ENCODE results near the gene JUNB.

Gene JUNB

GRCh38 chr19:12785431-12786031, 5.8 kb upstream of the JUNB start (continued):
- no peak for TF ChIP-seq ZNF645 (tag by site-specific recombination; IDR thresholded peaks at IDR 0.05)
- no peak for TF ChIP-seq HOXD13 (CRISPR knock-in tag; IDR thresholded peaks at IDR 0.05; ENCODE audit: borderline replicate concordance)
- TF ChIP-seq GLIS1 (tag by site-specific recombination; IDR thresholded peaks at IDR 0.05): peak; percentile 92
- TF ChIP-seq TSHZ1 (tag by site-specific recombination; IDR thresholded peaks at IDR 0.05; ENCODE audit: borderline replicate concordance): no peak
- TF ChIP-seq ZFP69B (tag by site-specific recombination; IDR thresholded peaks at IDR 0.05): peak; percentile 32; the same call in 1 of the 2 replicates
- no peak for TF ChIP-seq ZNF558 (tag by site-specific recombination; IDR thresholded peaks at IDR 0.05)
- TF ChIP-seq ZNF571 (tag by site-specific recombination; IDR thresholded peaks at IDR 0.05): no peak
- peak; percentile 64 for TF ChIP-seq ZNF341 (tag by site-specific recombination; IDR thresholded peaks at IDR 0.05; ENCODE audit: low read depth)
- no peak for TF ChIP-seq ZNF426 (tag by site-specific recombination; IDR thresholded peaks at IDR 0.05)
- TF ChIP-seq ZNF184 (tag by site-specific recombination; IDR thresholded peaks at IDR 0.05): no peak
- TF ChIP-seq ZBTB20 (tag by site-specific recombination; IDR thresholded peaks at IDR 0.05): no peak
- no peak for TF ChIP-seq ZNF792 (tag by site-specific recombination; IDR thresholded peaks at IDR 0.05)
- no peak for TF ChIP-seq ZBTB10 (tag by site-specific recombination; IDR thresholded peaks at IDR 0.05)
- no peak for TF ChIP-seq ZNF366 (tag by site-specific recombination; conservative IDR thresholded peaks at IDR 0.05)
- TF ChIP-seq ZSCAN23 (tag by site-specific recombination; IDR thresholded peaks at IDR 0.05): no peak
- no peak for TF ChIP-seq ZNF843 (tag by site-specific recombination; IDR thresholded peaks at IDR 0.05)
- TF ChIP-seq ZNF48 (tag by site-specific recombination; IDR thresholded peaks at IDR 0.05): no peak
- TF ChIP-seq ZNF211 (tag by site-specific recombination; IDR thresholded peaks at IDR 0.05; ENCODE audit: low read depth): no peak
- no peak for TF ChIP-seq SP7 (tag by site-specific recombination; IDR thresholded peaks at IDR 0.05)
- no peak for TF ChIP-seq ZSCAN5A (tag by site-specific recombination; IDR thresholded peaks at IDR 0.05)
- no peak for TF ChIP-seq ZNF280D (tag by site-specific recombination; IDR thresholded peaks at IDR 0.05)
- TF ChIP-seq GLI2 (tag by site-specific recombination; IDR thresholded peaks at IDR 0.05; ENCODE audit: borderline replicate concordance, low read depth): no peak
- TF ChIP-seq PRDM10 (tag by site-specific recombination; IDR thresholded peaks at IDR 0.05): 0 out of 2 replicates have a peak, but pooled peaks have one; percentile 10

All from HEK293 (cell line).